Astrocyte (in vitro differentiated cells and primary cell): ENCODE measurements around the gene EXOC4.

Experiments used
- CTCF ChIP-seq: IDR thresholded peaks from 2 replicates; pipeline ENCODE4 v1.5.1; 2011; ENCODE audit warnings: low read depth, mild to moderate bottlenecking, inconsistent platforms, low read length, moderate library complexity; ENCODE audit not compliant: insufficient read depth
- EZH2 ChIP-seq: IDR thresholded peaks from 2 replicates; pipeline ENCODE4 v1.6.1; 2012; ENCODE audit warnings: mild to moderate bottlenecking, low read length, inconsistent platforms; ENCODE audit not compliant: insufficient read depth

GRCh38 chr7:133299676-133300075 is 46.8 kb downstream of the EXOC4 start:
- TF ChIP-seq EZH2 (no peak), CTCF (no peak)
